NCI-H2029 (cell line): ENCODE measurements around the gene C21orf91.
"Not testable (repeated sequence)": the region's sequence is repeated elsewhere in the genome, so short reads cannot be mapped to it uniquely, and the experiment has no call there.

Experiments
- DNase-seq: peaks from one replicate; lab custom pipeline; 2025; lab: John Stamatoyannopoulos, UW

Gene C21orf91

GRCh38 chr21:17777072-17777765, 41.9 kb downstream of the C21orf91 start:
- no peak for DNase-seq

GRCh38 chr21:17775431-17776126, 43.6 kb downstream of the C21orf91 start:
- DNase-seq: no peak

- not testable (repeated sequence) for DNase-seq
These were observed 44.1 kb downstream of the C21orf91 start for GRCh38 chr21:17775021-17775420.

DNA sequence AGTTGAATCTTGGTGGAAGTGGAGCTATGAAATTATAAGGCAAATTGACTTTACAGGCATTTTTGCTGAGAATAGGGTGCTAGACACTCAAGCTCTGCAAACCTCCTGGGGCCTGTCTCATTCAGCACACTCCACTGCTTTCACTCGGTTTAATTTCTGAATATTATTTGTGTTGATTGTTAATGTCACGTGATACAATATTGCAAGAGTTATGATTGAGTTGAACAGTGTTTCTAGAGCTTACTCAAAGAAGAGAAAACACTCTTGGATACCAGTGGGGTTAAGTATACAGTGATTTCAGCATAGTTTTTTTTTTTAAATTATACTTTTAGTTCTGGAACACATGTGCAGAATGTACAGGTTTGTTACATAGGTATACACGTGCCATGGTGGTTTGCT, 49.7 kb downstream of the C21orf91 start:
- no peak for DNase-seq

- no peak for DNase-seq
These were observed 50.2 kb downstream of the C21orf91 start for GRCh38 chr21:17768840-17769446.

DNA sequence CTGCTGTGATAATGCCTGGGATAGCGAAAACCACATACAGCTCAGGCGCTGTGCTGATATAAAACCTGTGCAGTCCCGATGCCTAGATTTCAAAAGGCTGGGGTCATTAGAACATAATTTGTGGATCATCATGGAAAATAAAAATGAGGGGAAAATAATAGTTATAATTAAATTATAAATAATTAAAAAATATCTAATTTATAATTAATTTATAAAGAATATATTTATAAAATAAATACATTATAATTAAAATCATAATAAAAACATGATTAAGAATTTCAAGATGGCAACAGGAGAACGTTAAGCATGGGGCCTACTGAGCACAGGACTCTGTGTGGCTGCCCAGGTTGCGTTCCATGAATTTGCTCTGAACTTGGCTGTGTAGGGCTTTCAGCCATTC, 53.9 kb downstream of the C21orf91 start:
- no peak for DNase-seq

GRCh38 chr21:17763288-17764037, 55.7 kb downstream of the C21orf91 start:
- DNase-seq: no peak

GRCh38 chr21:17759511-17760178, 59.5 kb downstream of the C21orf91 start:
- no peak for DNase-seq

DNA sequence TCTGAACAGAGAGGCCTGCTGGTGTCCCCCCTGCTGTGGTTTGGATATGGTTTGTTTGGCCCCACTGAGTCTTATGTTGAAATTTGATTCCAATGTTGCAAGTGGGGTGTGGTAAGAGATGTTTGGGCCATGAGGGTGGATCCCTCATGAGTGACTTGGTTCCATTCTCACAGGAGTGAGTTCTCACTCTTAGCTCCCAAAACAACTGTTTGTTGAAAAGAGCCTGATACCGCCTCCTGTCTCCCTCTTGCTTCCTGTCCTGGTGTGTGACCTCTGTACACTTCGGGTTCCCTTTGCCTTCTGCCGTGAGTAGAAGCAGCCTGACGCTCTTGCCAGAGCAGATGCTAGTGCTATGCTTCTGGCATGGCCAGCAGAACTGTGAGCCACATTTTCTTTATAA, 60.5 kb downstream of the C21orf91 start:
- no peak for DNase-seq

GRCh38 chr21:17757671-17758070, 61.5 kb downstream of the C21orf91 start:
- DNase-seq: no peak

GRCh38 chr21:17753736-17754135, 65.4 kb downstream of the C21orf91 start:
- no peak for DNase-seq

DNA sequence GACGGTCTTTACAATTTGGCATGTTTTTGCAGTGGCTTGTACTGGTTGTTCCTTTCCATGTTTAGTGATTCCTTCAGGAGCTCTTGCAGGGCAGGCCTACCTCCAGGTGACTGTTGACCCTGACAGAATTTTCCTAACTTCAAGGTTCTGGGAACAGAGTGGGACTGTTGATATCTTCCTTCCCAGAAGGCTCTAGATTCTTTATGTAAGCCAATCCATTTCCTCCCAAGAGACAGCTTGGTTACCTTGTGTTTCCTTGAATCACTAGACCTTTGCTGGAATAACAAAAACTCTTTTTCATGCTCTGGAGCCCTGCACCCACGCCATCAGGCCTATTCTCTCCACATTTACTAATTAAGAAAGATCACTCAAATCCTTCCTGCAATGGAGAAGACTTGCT, 67.0 kb downstream of the C21orf91 start:
- DNase-seq: no peak

- no peak for DNase-seq
These were observed 72.2 kb downstream of the C21orf91 start for GRCh38 chr21:17746920-17747319.

GRCh38 chr21:17745086-17745485, 74.1 kb downstream of the C21orf91 start:
- DNase-seq: no peak

DNA sequence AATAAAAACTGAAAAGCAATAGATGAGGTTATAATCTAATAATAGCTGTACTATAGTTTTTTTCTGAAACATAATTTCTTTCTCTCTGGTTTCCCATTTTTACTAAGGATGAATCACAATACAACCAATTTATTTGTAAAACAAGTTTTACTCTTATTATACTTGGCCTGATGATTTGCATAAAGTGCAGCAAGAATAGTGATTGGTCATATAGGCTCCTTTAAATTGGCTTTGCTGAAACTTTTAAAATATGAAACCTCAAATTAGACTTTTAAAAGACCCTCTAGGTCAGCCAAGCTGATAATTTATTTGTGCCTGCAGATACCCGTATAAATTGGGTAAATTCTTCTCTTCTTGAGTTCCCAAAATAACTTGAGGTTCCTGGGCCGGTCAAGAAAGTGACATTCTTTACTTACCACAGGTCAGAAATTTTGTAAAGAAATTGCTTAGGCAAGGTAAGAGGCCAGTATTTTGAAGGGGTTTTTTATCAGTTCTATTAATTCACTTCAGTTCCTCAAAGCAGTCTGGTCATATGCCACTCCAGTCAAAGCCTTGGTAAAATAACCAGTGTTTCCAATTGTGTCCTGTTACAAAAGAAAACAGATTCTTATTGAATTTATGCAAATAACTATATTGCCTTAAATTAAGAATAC, 76.1 kb downstream of the C21orf91 start:
- no peak for DNase-seq

DNA sequence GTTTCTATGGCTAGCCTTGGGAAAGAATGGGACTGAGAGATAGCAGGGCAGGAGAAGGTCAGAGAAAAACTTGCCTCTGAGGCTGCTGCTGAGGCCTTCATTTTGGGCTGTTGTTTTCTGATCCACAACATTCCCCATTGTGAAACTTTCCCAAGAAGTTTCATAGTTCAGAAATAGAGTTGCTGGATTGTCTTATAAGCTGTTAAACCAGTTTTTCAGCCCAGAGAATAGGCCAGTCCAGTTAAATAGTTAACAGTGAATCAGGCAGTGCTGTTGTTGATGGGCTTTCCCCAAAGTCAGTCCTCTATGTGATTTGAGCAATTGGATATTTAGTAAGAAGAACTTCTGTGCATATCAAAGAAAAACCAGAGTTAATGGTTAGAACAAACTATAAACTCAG, 77.0 kb downstream of the C21orf91 start:
- DNase-seq: no peak
